Colon (tissue), 2 donors: ENCODE data around the gene TRIM52.
"Not testable (repeated sequence)": the region's sequence is repeated elsewhere in the genome, so short reads cannot be mapped to it uniquely, and the experiment has no call there.

Experiments
- FAIRE-seq: peaks from 2 replicates; lab custom pipeline; 2012; peaks lifted over from hg19 to GRCh38; lab: Jason Lieb, UNC
- donor health status: control.
- donor health status: control.

Gene TRIM52

DNA sequence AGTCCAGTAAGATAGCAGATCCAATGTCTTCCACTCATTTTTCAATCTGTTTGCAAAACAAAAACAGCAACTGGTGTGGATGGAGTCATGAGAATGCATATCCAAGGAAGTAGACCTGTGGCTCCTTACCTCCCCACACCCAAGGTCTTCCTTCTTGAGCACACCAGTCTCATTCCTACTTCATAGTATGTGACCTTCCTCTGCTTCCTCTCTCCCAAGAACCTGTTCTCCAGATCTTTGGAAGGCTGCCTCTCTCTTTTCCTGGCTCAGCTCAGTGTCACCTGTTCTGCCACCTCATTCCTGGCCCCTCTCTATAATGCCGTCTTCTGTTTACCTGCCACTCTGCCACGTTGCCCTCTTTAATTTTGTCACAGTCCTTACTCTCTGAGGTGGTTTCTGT lies 48.0 kb downstream of the TRIM52 start:
- no peak for FAIRE-seq

DNA sequence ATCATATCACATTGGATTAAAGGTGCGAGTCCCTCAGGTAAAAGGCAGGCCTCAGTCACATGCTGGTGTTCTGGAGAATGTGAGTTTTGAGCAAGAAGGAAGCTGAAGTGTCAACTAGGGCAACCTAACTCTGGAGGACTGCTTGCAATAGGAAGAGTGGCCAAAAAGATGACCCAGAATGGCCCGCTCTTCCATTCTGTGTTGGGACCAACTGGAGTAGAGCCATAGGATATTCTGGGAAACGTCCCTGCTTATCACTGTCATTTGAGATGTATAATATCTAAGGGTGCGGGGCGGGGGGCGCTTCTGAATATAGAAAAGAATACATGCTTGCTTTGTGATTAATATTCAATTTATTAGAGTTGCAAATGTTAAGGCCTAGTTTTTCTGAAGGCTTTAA lies 48.9 kb downstream of the TRIM52 start:
- FAIRE-seq, result no peak

DNA sequence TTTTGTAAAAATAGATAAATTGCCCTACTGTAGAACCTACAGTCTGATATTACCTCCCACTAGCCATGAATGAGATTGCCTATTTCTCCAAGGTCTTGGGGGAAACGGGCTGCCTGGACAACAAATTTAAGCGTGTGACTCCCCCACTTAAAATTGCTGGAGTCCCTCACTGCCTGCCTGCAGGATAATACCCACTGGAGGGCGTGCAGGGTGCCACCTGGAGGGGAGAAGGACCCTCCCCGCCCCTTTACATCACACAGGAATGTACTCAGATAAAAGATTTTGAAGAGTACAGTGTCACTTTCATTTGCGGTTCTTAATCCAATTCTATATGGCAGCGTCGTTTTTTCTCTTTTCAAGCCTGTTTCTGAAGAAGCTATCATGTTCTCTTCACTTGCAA lies 49.7 kb downstream of the TRIM52 start:
- no peak for FAIRE-seq

DNA sequence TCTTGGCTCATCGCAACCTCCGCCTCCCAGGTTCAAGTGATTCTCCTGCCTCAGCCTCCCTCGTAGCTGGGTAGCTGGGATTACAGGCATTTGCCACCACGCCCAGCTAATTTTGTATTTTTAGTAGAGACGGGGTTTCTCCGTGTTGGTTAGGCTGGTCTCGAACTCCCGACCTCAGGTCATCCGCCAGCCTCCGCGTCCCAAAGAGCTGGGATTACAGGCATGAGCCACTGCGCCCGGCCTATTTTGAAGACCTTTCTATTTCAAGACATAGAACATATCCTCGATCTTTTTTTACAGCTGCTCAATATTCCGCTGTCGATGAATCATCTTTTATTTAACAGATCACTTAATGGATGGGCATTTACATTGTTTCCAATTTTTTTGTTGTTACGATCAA lies 50.2 kb downstream of the TRIM52 start:
- not testable (repeated sequence) for FAIRE-seq

DNA sequence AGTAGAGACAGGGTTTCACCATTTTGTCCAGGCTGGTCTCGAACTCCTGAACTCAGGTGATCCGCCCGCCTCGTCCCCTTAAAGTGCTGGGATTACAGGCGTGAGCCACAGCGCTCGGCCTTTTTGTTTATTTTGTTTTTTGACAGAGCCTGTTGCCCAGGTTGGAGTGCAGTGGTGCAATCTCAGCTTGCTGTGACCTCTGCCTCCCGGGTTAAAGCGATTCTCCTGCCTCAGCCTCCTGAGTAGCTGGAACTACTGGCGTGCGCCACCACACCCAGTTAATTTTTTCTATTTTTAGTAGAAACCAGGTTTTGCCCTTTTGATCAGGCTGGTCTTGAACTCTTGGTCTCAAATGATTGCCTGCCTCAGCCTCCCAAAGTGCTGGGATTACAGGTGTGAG lies 50.8 kb downstream of the TRIM52 start:
- FAIRE-seq, result not testable (repeated sequence)

DNA sequence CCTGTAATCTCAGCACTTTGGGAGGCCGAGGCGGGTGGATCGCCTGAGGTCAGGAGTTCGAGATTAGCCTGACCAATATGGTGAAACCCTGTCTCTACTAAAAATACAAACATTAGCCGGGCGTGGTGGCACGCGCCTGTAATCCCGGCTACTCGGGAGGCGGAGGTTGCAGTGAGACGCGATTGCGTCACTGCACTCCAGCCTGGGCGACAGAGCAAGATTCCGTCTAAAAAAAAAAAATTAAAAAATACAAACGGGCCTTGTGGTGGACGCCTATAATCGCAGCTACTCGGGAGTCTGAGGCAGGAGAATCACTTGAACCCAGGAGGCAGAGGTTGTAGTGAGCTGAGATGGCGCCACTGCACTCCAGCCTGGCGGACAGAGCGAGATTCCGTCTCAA lies 51.9 kb downstream of the TRIM52 start:
- FAIRE-seq, result not testable (repeated sequence)

DNA sequence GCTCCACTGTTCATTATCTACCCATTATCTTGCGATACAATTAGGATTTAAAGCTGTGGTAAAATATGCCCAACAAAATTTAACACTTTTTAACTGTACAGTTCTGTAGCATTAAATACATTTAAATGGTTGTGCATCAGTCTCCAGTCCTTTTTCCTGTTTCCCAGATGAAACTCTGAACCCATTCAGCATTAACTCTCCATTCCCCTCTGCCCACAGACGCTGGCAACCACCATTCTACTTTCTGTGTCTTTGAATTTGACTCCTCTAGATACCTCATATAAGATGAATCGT lies 53.0 kb downstream of the TRIM52 start:
- FAIRE-seq, result no peak

DNA sequence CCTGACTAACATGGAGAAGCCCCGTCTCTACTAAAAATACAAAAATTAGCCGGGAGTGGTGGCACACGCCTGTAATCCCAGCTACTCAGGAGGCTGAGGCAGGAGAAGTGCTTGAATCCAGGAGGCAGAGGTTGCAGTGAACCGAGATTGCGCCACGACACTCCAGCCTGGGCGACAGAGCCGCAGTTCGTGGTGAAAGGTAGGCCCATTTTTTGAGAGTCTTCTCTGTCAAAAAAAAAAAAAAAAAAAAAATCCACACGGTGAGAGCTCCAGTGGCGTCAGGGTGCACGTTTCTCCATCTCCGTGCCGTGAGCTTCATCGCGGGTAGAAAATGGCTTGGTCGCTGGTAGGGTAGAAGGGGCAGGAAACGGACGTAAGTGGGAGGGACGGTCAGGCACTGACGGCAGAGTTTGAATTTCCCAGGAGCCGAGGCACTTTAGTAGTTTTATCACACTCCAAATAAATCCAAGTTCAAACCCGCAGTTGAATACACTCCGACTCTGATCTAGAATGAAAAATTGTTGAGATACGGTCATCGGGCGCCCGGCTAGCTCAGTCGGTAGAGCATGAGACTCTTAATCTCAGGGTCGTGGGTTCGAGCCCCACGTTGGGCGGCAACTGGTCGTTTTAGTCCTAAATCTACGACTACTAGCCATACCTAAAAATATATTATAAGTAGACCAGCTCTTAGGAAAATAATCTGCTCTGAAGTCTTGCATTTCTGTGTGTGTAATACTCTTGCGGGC lies 53.6 kb downstream of the TRIM52 start:
- FAIRE-seq, result no peak

DNA sequence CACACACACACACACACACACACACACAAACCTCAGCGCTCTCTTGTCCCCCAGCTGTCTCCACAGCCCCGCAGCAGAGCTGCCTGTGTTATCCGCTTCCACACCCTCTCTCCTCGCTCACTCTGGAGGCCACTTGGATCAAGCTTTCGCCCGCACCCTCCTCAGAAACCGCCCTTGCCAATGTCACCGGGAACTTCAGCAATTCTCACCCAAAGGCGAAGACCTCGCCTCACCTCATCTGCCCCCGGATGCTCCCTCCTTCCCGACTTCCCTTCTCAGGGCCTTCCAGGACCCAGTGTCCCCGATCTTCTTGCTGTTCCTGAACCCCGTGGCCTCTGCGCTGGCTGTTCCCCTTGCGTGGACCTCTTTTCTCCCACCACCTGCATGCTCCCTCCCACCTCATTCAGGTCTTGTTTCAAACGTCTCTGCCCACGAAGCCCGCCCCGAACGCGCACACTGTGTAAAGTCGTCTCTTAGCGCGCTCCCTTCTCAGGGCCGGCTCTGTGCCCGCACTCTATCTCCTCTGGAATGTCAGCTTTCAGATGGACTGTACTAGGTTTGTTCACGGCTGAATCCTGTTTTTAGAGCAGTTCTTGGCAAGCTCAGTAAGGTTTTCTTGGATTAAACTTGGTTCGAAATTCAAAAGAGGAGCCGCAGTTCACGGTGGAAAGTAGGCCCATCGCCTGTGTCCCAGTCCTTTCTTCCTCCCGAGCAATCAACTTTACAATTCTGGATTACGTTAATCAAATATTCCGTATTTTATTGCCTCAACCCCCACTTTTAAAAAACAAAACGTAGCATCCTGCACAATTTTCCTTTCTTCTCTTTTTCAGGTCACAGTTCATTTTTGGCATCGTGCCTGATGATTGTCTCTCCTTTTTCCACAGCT lies 54.9 kb downstream of the TRIM52 start:
- no peak for FAIRE-seq
